GM23338 (cell line): ENCODE measurements around the gene TCP11L2. TPM values are rescaled to one million over a fixed set of nuclear protein-coding genes. Genes with fewer than 3 reads are reported as not detected.

Source experiments
- ATAC-seq: fragments of 200-7000 bp; cut with Tn5 transposase; 3 replicates; pipeline ENCODE4 v1.9.1; 2020
- DNase-seq: peaks from one replicate; pipeline ENCODE4 v3.0.0-alpha.2; 2015; ENCODE audit warnings: low spot score
- H2AFZ ChIP-seq: fragments of 200-600 bp; sonication (generic); 2 replicates; pipeline ENCODE4 v1.8.0; 2016; ENCODE audit warnings: antibody characterized with exemption, mild to moderate bottlenecking, moderate library complexity
- H3F3A ChIP-seq: fragments of 200-600 bp; sonication (generic); replicated peaks from 2 replicates; pipeline ENCODE4 v1.8.0; 2017; ENCODE audit warnings: antibody characterized with exemption, mixed run types, low read depth
- H3K27ac ChIP-seq: fragments of 200-600 bp; sonication (generic); 2 replicates; pipeline ENCODE4 v1.6.1; 2016; ENCODE audit warnings: low read depth
- H3K27me3 ChIP-seq: fragments of 200-600 bp; sonication (generic); 2 replicates; pipeline ENCODE4 v1.8.0; 2016; ENCODE audit warnings: mild to moderate bottlenecking, mixed run types, moderate library complexity; ENCODE audit not compliant: insufficient read depth
- H3K36me3 ChIP-seq: fragments of 200-600 bp; sonication (generic); 2 replicates; pipeline ENCODE4 v1.8.0; 2016; ENCODE audit warnings: mild to moderate bottlenecking; ENCODE audit not compliant: insufficient read depth
- H3K4me1 ChIP-seq: fragments of 200-600 bp; sonication (generic); 2 replicates; pipeline ENCODE4 v1.8.0; 2016; ENCODE audit warnings: mild to moderate bottlenecking, moderate library complexity; ENCODE audit not compliant: insufficient read depth
- H3K4me2 ChIP-seq: fragments of 200-600 bp; sonication (generic); 2 replicates; pipeline ENCODE4 v1.7.1; 2017; ENCODE audit warnings: mixed run types
- H3K4me3 ChIP-seq: fragments of 200-600 bp; sonication (generic); 2 replicates; pipeline ENCODE4 v1.6.1; 2016; ENCODE audit warnings: mixed run types
- H3K79me2 ChIP-seq: fragments of 200-600 bp; sonication (generic); replicated peaks from 2 replicates; pipeline ENCODE4 v1.8.0; 2017; ENCODE audit warnings: mild to moderate bottlenecking; ENCODE audit not compliant: insufficient read depth
- H3K9me2 ChIP-seq: fragments of 200-600 bp; sonication (generic); 2 replicates; pipeline ENCODE4 v1.8.0; 2017; ENCODE audit not compliant: insufficient read depth
- H4K20me1 ChIP-seq: fragments of 200-600 bp; sonication (generic); replicated peaks from 2 replicates; pipeline ENCODE4 v1.8.0; 2017; ENCODE audit warnings: mild to moderate bottlenecking; ENCODE audit not compliant: insufficient read depth
- H3K27ac Mint-ChIP-seq: 2 replicates; pipeline ENCODE4 v1.8.0; 2020; ENCODE audit warnings: inconsistent platforms, mild to moderate bottlenecking, moderate library complexity, mixed read lengths
- H3K27me3 Mint-ChIP-seq: 3 replicates; pipeline ENCODE4 v1.8.0; 2022; ENCODE audit warnings: low read depth, mild to moderate bottlenecking, moderate library complexity, mixed read lengths, inconsistent platforms; ENCODE audit not compliant: insufficient read depth, poor library complexity
- H3K36me3 Mint-ChIP-seq: 3 replicates; pipeline ENCODE4 v1.8.0; 2021; ENCODE audit warnings: low read depth, mild to moderate bottlenecking, inconsistent platforms, moderate library complexity, mixed read lengths
- H3K4me1 Mint-ChIP-seq: 3 replicates; pipeline ENCODE4 v1.8.0; 2020; ENCODE audit warnings: mild to moderate bottlenecking, inconsistent platforms, mixed read lengths
- H3K4me3 Mint-ChIP-seq: 3 replicates; pipeline ENCODE4 v1.8.0; 2021; ENCODE audit warnings: moderate library complexity, mild to moderate bottlenecking, inconsistent platforms, mixed read lengths
- H3K9me3 Mint-ChIP-seq: 3 replicates; pipeline ENCODE4 v1.8.0; 2020; ENCODE audit warnings: moderate library complexity, mild to moderate bottlenecking, inconsistent platforms, mixed read lengths
- CREB1 ChIP-seq: fragments of 250-450 bp; sonication (Bioruptor Pico); IDR thresholded peaks from 2 replicates; pipeline ENCODE4 v1.5.0; 2020; ENCODE audit warnings: low read depth, mild to moderate bottlenecking, moderate library complexity
- CTCF ChIP-seq, 2 experiments: fragments of 200-600 bp in 1 of 2; sonication (generic) in 1 of 2; conservative IDR thresholded peaks; 2 replicates each; pipeline versions ENCODE4 v1.5.1 to v1.6.1; 2016 to 2017; ENCODE audit warnings: antibody characterized with exemption in 2 of 2, low read depth in 2 of 2, mild to moderate bottlenecking in 2 of 2, moderate library complexity in 1 of 2
- EZH2 ChIP-seq: fragments of 200-600 bp; sonication (generic); IDR thresholded peaks from one replicate; pipeline ENCODE4 v1.8.0; 2017; ENCODE audit warnings: antibody characterized with exemption, mild to moderate bottlenecking, low read depth; ENCODE audit not compliant: unreplicated experiment
- JUNB ChIP-seq: IDR thresholded peaks from one replicate; pipeline ENCODE4 v1.6.1; 2016; ENCODE audit warnings: antibody characterized with exemption; ENCODE audit not compliant: unreplicated experiment
- NANOG ChIP-seq: IDR thresholded peaks from 2 replicates; pipeline ENCODE4 v1.6.1; 2016; ENCODE audit warnings: antibody characterized with exemption, borderline replicate concordance
- POLR2AphosphoS5 ChIP-seq: IDR thresholded peaks from 2 replicates; pipeline ENCODE4 v1.6.1; 2016; ENCODE audit warnings: antibody characterized with exemption, low read depth
- STAT1 ChIP-seq: IDR thresholded peaks from one replicate; pipeline ENCODE4 v1.6.1; 2016; ENCODE audit warnings: antibody characterized with exemption; ENCODE audit not compliant: unreplicated experiment
- ZNF114 ChIP-seq: fragments of 250-450 bp; sonication (Bioruptor Pico); IDR thresholded peaks from 2 replicates; pipeline ENCODE4 v1.5.0; 2020; ENCODE audit warnings: mild to moderate bottlenecking, moderate library complexity
- ZNF331 ChIP-seq: fragments of 250-450 bp; sonication (Bioruptor Pico); IDR thresholded peaks from 2 replicates; pipeline ENCODE4 v1.5.0; 2020; ENCODE audit warnings: low read depth, mild to moderate bottlenecking, moderate library complexity
- polyA plus RNA-seq: library from polyadenylated mRNA; unstranded; fragments of >200 nt; fragmentation: Nextera tagmentation; extraction: Ambion mirVana; gene quantifications from 2 replicates; pipeline ENCODE4 v1.2.1, GENCODE V29; 2016
- total RNA-seq: library from RNA; depleted of rRNA; stranded (reverse); fragments of >200 nt; shearing (Covaris generic); gene quantifications from 2 replicates; pipeline ENCODE4 v1.2.3, GENCODE V29; 2014
- TF ChIP-seq, protein P1 (sequence below): IDR thresholded peaks from one replicate; pipeline ENCODE4 v1.6.1; 2018; ENCODE audit warnings: antibody characterized with exemption; ENCODE audit not compliant: unreplicated experiment
- TF ChIP-seq, protein P2 (sequence below): IDR thresholded peaks from 2 replicates; pipeline ENCODE4 v1.6.1; 2016; ENCODE audit warnings: antibody characterized with exemption

TCP11L2 gene
- total and polyA plus RNA-seq, 2 experiments from 2014 or later, result 1.4 to 4.4 TPM

DNA sequence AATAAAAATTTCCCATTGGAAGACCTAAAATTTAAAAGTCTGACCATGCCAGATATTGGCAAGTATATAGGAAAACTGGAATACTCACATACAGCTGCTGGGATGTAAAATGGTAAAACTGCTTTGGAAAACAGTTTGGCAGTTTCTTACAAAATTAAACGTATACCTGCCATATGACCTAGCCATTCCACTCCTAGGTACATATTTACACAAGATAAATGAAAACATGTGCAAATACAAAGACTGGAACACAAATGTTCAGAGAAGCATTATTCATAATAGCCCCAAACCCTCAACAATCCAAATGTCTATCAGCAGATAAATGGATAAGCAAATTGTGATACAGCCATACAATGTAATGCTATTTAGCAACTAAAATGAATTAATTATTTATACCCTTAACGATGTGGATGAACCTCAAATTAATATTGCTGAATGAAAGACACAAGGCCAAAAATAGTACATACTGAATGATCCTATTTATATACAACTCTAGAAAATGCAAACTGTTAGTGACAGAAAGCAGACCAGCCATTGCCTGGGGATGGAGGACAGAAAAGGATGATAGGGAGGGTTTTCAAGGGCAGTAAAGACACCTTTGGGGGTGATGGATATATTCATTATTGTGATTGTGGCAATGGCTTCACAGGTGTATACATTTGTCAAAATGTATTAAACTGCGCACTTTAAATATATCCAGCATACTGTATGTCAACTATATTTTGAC, 21.3 kb upstream of the TCP11L2 start (continued):
- TF ChIP-seq, protein P1, sequence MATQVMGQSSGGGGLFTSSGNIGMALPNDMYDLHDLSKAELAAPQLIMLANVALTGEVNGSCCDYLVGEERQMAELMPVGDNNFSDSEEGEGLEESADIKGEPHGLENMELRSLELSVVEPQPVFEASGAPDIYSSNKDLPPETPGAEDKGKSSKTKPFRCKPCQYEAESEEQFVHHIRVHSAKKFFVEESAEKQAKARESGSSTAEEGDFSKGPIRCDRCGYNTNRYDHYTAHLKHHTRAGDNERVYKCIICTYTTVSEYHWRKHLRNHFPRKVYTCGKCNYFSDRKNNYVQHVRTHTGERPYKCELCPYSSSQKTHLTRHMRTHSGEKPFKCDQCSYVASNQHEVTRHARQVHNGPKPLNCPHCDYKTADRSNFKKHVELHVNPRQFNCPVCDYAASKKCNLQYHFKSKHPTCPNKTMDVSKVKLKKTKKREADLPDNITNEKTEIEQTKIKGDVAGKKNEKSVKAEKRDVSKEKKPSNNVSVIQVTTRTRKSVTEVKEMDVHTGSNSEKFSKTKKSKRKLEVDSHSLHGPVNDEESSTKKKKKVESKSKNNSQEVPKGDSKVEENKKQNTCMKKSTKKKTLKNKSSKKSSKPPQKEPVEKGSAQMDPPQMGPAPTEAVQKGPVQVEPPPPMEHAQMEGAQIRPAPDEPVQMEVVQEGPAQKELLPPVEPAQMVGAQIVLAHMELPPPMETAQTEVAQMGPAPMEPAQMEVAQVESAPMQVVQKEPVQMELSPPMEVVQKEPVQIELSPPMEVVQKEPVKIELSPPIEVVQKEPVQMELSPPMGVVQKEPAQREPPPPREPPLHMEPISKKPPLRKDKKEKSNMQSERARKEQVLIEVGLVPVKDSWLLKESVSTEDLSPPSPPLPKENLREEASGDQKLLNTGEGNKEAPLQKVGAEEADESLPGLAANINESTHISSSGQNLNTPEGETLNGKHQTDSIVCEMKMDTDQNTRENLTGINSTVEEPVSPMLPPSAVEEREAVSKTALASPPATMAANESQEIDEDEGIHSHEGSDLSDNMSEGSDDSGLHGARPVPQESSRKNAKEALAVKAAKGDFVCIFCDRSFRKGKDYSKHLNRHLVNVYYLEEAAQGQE, result no peak
- TF ChIP-seq EZH2 (no peak), ZNF114 (CRISPR knock-in tag) (no peak), CTCF (conservative IDR thresholded peaks at IDR 0.05; ENCODE audit: low read depth in 2 of 2) (no peak), CREB1 (no peak), ZNF331 (CRISPR knock-in tag) (no peak), JUNB (no peak), POLR2AphosphoS5 (no peak)

DNA sequence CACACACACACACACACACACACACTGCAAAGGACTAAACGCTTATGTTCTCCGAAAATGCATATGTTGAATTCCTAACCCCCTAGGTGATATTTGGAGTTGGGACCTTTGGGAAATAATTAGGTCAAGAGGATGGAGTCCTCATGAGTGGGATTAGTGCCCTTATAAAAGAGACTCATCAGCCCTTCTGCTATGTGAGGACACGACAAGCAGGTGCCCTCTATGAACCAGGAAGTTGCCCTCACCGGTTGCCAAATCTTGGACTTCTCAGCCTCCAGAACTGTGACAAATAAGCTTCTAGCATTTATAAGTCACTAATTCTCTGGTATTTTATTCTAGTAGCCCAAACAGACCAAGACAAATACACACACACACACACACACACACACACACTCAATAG, 20.7 kb upstream of the TCP11L2 start:
- H3K9me3 Mint-ChIP-seq, result no peaks in the 10 kb centered on the region
- no peaks in the 10 kb centered on the region for H3K36me3 Mint-ChIP-seq
- H3K27ac Mint-ChIP-seq, result no peak overlapping the region
- Histone ChIP-seq H3K36me3 (no peaks in the 10 kb centered on the region), H3K4me2 (no peak overlapping the region), H4K20me1 (no peaks in the 10 kb centered on the region), H2AFZ (no peak overlapping the region), H3K9me2 (no peaks in the 10 kb centered on the region), H3K27ac (no peak overlapping the region), H3F3A (no peaks in the 10 kb centered on the region), H3K4me3 (no peak overlapping the region), H3K4me1 (no peaks in the 10 kb centered on the region), H3K27me3 (no peaks in the 10 kb centered on the region), H3K79me2 (no peaks in the 10 kb centered on the region)
- H3K27me3 Mint-ChIP-seq, result no peaks in the 10 kb centered on the region
- ATAC-seq (no peak), DNase-seq (no peak)
- H3K4me1 Mint-ChIP-seq, result peaks cover 2% of the 10 kb centered on the region; the same call in 1 of the 3 replicates
- H3K4me3 Mint-ChIP-seq, result no peak overlapping the region
- TF ChIP-seq, protein P1, result no peak
- TF ChIP-seq CTCF (conservative IDR thresholded peaks at IDR 0.05; ENCODE audit: low read depth in 2 of 2) (no peak), STAT1 (no peak), ZNF114 (CRISPR knock-in tag) (no peak), NANOG (no peak), CREB1 (no peak), POLR2AphosphoS5 (no peak)
- TF ChIP-seq, protein P2, sequence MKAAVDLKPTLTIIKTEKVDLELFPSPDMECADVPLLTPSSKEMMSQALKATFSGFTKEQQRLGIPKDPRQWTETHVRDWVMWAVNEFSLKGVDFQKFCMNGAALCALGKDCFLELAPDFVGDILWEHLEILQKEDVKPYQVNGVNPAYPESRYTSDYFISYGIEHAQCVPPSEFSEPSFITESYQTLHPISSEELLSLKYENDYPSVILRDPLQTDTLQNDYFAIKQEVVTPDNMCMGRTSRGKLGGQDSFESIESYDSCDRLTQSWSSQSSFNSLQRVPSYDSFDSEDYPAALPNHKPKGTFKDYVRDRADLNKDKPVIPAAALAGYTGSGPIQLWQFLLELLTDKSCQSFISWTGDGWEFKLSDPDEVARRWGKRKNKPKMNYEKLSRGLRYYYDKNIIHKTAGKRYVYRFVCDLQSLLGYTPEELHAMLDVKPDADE, result no peak
